HG03039 (cell line): Measurements from ENCODE around the gene IDH3A.

ENCODE experiments used
- ATAC-seq: cut with Tn5 transposase; IDR thresholded peaks from one replicate; pipeline ENCODE4 v1.9.1; 2021; ENCODE audit warnings: mild to moderate bottlenecking, moderate library complexity; ENCODE audit not compliant: unreplicated experiment

IDH3A gene

GRCh38 chr15:78201281-78202190, 52.4 kb downstream of the IDH3A start:
- no peak for ATAC-seq

GRCh38 chr15:78203346-78204225, 54.4 kb downstream of the IDH3A start:
- ATAC-seq: no peak

GRCh38 chr15:78204351-78205309, 55.5 kb downstream of the IDH3A start:
- ATAC-seq: no peak

- ATAC-seq: no peak
Observed at GRCh38 chr15:78205337-78205736, 56.2 kb downstream of the IDH3A start.

- no peak for ATAC-seq
Observed at GRCh38 chr15:78205856-78206255, 56.7 kb downstream of the IDH3A start.

- no peak for ATAC-seq
Observed at GRCh38 chr15:78206326-78207109, 57.4 kb downstream of the IDH3A start.

GRCh38 chr15:78207110-78207458, 57.9 kb downstream of the IDH3A start:
- no peak for ATAC-seq

- ATAC-seq: no peak
Observed at GRCh38 chr15:78207641-78208340, 58.6 kb downstream of the IDH3A start.

GRCh38 chr15:78208341-78208844, 59.2 kb downstream of the IDH3A start:
- no peak for ATAC-seq

GRCh38 chr15:78208887-78209645, 59.9 kb downstream of the IDH3A start:
- no peak for ATAC-seq

- ATAC-seq: no peak
Observed at GRCh38 chr15:78209646-78210348, 60.6 kb downstream of the IDH3A start.

- ATAC-seq: no peak
Observed at GRCh38 chr15:78210349-78210717, 61.2 kb downstream of the IDH3A start.

- no peak for ATAC-seq
Observed at GRCh38 chr15:78211189-78211921, 62.2 kb downstream of the IDH3A start.

GRCh38 chr15:78212008-78212407, 62.8 kb downstream of the IDH3A start:
- ATAC-seq: no peak

- no peak for ATAC-seq
Observed at GRCh38 chr15:78212546-78213424, 63.6 kb downstream of the IDH3A start.

- no peak for ATAC-seq
Observed at GRCh38 chr15:78213425-78213750, 64.2 kb downstream of the IDH3A start.
